ENCODE data around the gene TANC2. TPM values are rescaled to one million over a fixed set of nuclear protein-coding genes. Genes with fewer than 3 reads are reported as not detected.
A peak's percentile ranks its signal among the peaks of the same experiment; 100 is the strongest.

Gene TANC2
- total RNA-seq, 1 experiment from 2014 or later, result 18.6 TPM

- no peak for TF ChIP-seq ZNF281 (CRISPR knock-in tag; IDR thresholded peaks at IDR 0.05)
- TF ChIP-seq CTCF (IDR thresholded peaks at IDR 0.05), result peak; percentile 35; the same call in 1 of the 2 replicates
- ATAC-seq, result peak; percentile 59
- DNase-seq (ENCODE audit: low spot score), result peak; percentile 29
- peaks cover 36% of the 10 kb centered on the region for H3K4me1 Mint-ChIP-seq
- peaks cover 30% of the 10 kb centered on the region for H3K27me3 Mint-ChIP-seq (ENCODE audit: low read depth)
- ChIA-PET CTCF (interaction anchor here (0.7 to 1.8 kb wide), 5 partner anchors 214 to 296 kb away, joined by 3 to 7 read pairs (median 5); no protein-coding TSS in a partner anchor), POLR2A (no interaction called here)
- peaks cover 18% of the 10 kb centered on the region for H3K9me3 Mint-ChIP-seq
- H3K4me3 Mint-ChIP-seq, result peak overlapping the region; percentile 35
- H3K36me3 Mint-ChIP-seq, result peaks cover 15% of the 10 kb centered on the region
- no peak overlapping the region for H3K27ac Mint-ChIP-seq
These were observed 2.4 kb downstream of the TANC2 start for GRCh38 chr17:62968445-62968923.

- H3K36me3 Mint-ChIP-seq, result peaks cover 15% of the 10 kb centered on the region
- peaks cover 17% of the 10 kb centered on the region for H3K27me3 Mint-ChIP-seq (ENCODE audit: low read depth)
- peaks cover 30% of the 10 kb centered on the region for H3K4me1 Mint-ChIP-seq
- H3K4me3 Mint-ChIP-seq, result no peak overlapping the region
- TF ChIP-seq CREM (CRISPR knock-in tag; IDR thresholded peaks at IDR 0.05) (no peak), E2F1 (CRISPR knock-in tag; IDR thresholded peaks at IDR 0.05) (no peak), CTCF (IDR thresholded peaks at IDR 0.05) (no peak), JAZF1 (CRISPR knock-in tag; IDR thresholded peaks at IDR 0.05) (no peak), TCF7 (CRISPR knock-in tag; IDR thresholded peaks at IDR 0.05; ENCODE audit: low read depth) (no peak), CDX4 (CRISPR knock-in tag; IDR thresholded peaks at IDR 0.05; ENCODE audit: borderline replicate concordance) (no peak), ZBTB21 (CRISPR knock-in tag; IDR thresholded peaks at IDR 0.05; ENCODE audit: borderline replicate concordance) (no peak), ARID4B (CRISPR knock-in tag; IDR thresholded peaks at IDR 0.05; ENCODE audit: borderline replicate concordance) (no peak)
- CTCF ChIA-PET, result interaction anchor here (0.6 kb wide), 1 partner anchor 102 kb away, joined by 3 read pairs; no protein-coding TSS in a partner anchor
- H3K27ac Mint-ChIP-seq, result no peak overlapping the region
- ATAC-seq (no peak), DNase-seq (ENCODE audit: low spot score) (no peak)
- H3K9me3 Mint-ChIP-seq, result peaks cover 18% of the 10 kb centered on the region
- POLR2A ChIA-PET, result no interaction called here
These were observed 4.6 kb downstream of the TANC2 start for GRCh38 chr17:62970610-62971009.
